HG03060 (cell line): ENCODE measurements around the gene ADAMTS16.

Experiments used
- ATAC-seq: cut with Tn5 transposase; IDR thresholded peaks from one replicate; pipeline ENCODE4 v1.9.1; 2021; ENCODE audit warnings: low read depth, moderate number of reproducible peaks; ENCODE audit not compliant: unreplicated experiment

Gene ADAMTS16

GRCh38 chr5:5140479-5141338, 579 bp downstream of the ADAMTS16 start:
- no peak for ATAC-seq

GRCh38 chr5:5141339-5141599, 1.1 kb downstream of the ADAMTS16 start:
- ATAC-seq, result no peak

DNA sequence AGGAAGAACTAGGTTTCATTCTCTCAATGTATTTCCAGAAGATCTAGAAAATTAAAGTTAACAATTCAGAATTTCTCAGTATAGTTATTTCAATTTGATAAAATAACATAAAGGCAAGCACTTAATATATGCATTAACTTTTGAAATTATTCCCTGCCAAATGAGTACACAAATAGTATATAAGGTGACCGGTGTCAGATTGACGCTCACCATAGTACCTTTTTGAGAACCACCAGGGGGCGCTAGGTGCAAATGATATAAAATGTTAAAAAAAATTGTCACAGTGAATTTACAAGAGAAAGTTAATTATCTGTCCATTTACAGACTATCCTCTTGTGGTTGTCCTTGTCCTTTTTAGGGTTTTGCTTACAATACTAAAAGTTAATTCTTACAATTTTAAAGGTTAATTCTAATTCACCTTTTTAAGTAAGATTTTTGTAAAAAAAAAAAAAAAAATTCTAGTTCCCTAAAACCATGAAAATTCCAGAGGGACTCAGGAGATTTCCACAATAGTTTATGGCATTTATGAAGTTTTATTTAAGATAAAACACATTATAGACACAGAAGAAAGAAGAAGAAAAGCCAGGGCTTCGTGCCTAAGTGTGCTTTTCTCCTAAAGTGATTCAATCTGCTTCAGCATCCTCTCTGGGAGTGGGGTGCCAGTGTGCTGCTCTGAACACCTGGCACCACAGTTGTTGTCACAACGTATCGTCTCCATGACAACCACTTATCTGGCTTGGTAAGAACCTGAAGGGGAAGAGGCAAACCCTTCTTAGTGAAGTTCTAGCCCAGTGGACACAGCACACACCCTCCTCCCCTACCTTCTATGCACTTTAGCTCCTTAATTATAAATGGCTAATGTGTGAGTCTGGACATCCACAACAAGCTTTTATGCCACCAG, 1.7 kb downstream of the ADAMTS16 start:
- no peak for ATAC-seq

GRCh38 chr5:5144441-5144840, 4.3 kb downstream of the ADAMTS16 start:
- no peak for ATAC-seq

GRCh38 chr5:5145651-5146529, 5.8 kb downstream of the ADAMTS16 start:
- ATAC-seq, result no peak

DNA sequence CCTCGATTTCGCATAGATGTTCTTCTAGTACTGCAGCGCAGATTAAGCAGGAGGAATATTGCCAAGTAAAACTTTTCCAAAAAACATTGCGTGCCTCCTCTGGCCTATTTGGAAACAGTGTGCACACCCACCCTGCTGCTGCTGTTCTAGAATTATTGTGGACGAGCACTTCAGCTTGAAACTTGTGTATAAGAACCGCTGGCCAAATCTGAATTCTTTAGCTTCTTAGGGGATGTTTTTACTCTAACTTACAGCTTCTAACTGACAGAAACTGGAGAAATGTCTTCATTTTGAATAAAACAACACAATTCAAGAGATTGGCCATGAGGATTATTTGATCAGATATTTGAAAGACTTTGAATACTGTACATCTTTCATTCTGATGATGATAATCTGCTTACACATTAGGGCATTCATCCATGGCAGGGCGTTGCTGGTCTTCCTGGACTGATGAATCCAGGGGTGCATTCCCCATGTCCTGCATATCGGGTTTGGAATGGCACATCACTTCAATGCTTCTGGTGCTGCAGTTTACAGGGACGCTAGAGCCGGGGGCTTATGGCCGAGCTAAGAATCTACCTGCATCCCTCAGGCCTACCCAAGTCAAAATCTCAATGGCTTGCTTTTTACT, 6.5 kb downstream of the ADAMTS16 start:
- no peak for ATAC-seq

GRCh38 chr5:5149154-5149553, 9.0 kb downstream of the ADAMTS16 start:
- no peak for ATAC-seq

- no peak for ATAC-seq
These were observed 10.5 kb downstream of the ADAMTS16 start for GRCh38 chr5:5150667-5151066.

DNA sequence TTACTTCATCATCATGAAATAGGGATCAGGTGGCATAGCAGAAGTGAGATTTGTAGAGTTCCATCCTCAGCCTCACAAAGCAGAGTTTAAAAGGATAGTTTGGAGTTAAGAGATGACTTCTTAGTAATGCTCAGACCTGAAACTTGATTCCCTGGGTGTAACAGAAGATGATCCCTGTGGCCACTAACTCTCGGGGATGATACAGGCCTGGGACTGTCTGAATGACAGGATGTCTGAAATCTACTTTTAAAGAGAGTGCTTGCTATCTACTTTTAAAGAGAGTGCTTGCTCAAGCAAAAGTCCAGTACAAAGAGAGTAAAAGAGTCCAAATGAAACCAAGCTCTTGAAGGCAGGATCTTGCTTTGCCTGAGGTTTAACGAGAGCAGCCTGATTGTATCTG, 14.6 kb downstream of the ADAMTS16 start:
- no peak for ATAC-seq

- no peak for ATAC-seq
These were observed 15.5 kb downstream of the ADAMTS16 start for GRCh38 chr5:5155617-5156016.

DNA sequence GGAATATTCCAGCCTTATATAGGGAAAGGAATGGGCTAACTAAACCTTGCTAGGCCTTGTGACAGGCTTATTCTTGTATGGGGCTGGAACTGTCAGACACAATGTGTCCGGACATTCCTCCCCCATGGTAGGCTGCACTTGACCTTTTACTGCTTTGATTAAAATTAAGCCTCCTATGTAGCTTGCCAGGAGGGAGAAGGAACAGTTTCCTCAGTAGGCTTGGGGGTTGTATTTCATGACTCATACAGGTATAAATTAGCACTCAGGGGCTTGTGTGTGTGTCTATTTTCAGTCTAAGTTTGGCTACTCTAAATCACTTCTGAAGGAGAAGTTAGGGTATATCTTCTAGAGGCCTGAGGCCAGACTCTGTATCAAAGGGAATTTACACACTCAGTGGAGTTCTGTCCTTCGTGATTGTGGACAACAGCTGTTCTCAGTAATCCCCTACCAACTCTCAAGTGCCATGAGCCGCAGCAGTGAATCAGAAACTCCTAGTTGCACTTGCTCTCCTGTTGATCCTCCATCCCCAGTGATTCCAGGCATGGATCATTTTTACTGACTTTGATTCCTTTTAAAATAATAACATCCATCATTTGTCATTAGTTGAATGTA, 16.4 kb downstream of the ADAMTS16 start:
- no peak for ATAC-seq

DNA sequence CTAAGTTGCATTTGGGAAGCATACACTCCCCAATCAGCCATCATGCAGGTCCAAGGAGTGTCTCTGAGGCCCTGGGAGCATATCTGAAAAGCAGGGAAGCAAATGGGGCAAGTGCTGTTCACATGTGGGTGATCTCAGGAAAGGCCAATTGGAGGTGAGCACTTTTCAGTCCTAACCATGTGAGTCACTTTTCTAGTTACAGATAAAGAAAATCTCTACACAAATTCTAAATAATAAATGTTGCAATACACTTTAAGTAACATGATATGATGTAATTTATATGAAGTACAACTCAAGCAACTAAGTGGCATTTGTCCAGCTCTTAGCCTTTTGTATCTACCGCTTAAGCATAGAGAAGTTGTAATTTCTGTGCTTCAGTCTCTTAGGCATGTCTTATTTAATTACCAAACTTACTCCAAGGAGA, 18.4 kb downstream of the ADAMTS16 start:
- ATAC-seq, result no peak

DNA sequence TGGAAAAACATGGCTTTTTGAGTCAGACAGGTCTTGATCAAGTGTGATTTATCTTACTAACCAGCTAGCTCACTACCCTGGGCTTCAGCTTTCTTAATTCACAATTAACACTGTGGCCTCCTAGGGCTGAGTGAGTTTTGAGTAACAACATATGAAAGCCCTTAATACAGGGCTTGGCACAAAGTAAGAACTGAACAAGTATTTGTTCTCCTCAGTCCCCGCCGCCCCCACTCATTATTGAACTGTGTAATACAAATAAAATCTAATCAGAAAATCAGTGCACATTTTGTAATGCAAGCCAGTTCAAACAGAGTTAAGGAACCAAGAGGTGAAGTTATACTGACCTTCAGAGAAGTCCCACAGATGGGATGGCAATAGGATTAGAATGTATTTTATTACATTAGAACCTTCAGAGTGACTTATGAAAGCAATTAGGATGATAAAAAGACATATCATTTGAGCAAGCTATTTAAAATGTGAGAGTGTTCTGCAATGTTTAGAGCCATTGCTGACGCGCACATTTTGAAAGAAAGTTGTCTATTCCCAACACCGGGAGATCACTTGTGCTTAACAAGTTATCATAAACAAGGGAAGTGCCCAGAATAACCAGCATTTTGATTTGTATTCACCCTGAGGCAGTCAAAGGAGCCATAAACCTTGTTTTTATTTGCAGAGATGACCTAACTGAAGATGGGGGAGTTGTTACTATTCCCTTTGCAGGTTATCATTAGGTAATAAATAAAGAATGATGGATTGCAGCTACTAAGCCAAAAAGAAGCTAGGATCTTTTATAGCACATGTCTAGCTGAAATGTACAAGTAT, 19.4 kb downstream of the ADAMTS16 start:
- no peak for ATAC-seq

GRCh38 chr5:5164163-5164562, 24.0 kb downstream of the ADAMTS16 start:
- no peak for ATAC-seq

DNA sequence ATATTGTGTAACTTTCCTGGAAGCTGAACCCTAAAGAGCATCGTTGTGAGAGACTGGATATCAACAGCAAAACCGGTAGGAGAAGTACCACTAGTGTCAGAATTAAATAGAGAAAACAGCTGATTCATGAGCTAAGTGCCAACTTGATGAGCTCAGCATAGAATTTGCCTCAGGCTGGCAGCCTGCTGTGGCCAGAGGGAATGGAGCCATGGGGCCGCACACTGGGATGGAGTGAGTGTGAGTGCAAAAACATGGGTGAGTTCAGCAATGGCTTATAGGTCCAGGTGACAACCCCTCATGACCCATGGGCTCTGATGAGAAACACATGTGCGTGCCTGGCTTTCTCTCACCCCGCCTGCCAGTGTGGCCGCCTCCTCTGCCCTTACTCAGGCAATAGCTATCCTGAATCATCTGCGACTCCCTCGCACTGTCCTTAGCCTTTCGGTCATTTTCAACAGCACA, 25.4 kb downstream of the ADAMTS16 start:
- ATAC-seq, result no peak

DNA sequence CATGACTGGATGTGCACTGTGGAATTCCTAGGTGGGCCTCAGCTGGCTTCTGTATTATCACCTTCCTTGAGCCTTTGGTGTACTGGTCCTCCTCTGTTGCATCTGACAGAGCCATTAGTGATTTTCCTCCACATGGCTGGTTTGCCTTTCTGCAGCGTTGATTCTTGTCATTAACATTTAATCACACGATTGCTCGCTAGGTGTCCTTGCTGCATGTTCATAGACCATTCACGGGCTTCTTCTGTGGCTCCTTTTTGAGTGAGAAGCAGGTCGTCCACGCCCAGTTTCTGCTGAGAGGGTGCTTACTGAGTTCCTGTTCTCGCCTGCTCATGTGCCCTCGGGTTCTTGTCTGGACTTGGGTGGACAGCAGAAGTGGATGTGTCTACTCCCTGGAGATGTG, 29.3 kb downstream of the ADAMTS16 start:
- no peak for ATAC-seq

DNA sequence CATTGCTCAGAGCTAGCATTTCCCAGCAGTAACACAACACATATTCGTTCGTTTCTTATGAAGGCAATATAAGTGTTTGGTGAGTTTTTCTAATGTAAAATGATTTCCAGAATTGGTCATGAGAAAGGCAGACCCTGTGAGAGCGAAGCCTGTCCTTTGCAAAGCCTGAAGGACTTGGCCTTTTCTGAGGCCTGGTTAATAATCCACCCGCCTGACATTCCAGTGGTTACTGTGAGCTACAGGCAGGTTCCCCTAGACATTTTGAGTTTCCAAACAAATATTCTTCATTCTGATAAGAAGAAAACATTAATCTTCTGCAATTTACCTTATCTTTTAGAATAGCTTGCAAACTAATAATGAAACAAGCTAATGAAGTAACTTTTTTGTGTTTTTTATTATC, 38.0 kb downstream of the ADAMTS16 start:
- ATAC-seq, result no peak

DNA sequence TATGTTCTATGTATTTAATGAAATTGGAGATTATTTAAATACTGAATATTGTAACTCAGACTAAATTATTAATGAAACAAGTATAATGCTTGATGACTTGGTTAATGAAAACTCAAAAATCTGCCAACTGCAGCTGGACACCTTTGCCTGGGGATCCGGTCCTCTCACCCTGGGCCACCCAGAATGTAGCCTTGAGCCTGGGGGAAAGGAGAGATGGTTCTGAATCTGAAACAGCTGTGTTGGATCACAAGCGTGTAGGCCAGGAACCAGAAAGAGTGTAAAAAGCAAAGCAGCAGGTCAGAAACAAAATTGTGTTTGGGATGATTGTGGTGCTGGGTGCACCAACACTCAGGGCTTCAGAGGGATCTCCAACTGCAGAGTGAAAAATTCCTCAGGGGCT, 38.5 kb downstream of the ADAMTS16 start:
- ATAC-seq, result no peak

DNA sequence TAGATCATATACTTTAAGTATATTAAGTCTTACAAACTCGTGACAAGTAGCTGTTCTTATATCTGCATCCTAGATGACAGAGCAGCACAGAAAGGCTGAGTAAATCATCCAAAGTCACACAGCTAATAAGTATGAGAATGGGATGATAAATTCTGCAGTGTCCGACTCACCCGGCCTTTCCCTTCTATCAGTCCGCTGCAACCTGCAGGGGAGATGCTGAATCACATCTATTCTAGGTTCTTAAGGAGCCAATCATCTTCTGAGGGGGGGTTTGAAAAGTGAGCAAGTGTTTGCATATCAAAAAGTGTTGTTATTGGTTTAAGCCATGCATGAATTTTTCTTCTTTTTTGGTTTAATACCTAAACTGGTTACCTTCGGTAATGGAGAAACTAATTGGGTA, 38.9 kb downstream of the ADAMTS16 start:
- ATAC-seq, result no peak
